Fibroblast of lung (primary cell): ENCODE data around the gene NR2F1-AS1. TPM values are rescaled to one million over a fixed set of nuclear protein-coding genes. Genes with fewer than 3 reads are reported as not detected.
A peak's percentile ranks its signal among the peaks of the same experiment; 100 is the strongest.

Experiments
- DNase-seq, 2 donors: peaks; one replicate each; pipeline versions ENCODE4 v3.0.0 to v3.0.0-alpha.2; 2010; ENCODE audit warnings: low read depth in 2 of 2
- H2AFZ ChIP-seq: 2 replicates; pipeline ENCODE4 v1.5.1; 2012; ENCODE audit warnings: low read length, control low read depth, inconsistent platforms
- H3K27ac ChIP-seq: 2 replicates; pipeline ENCODE4 v1.5.1; 2011; ENCODE audit warnings: low read length, control low read depth; ENCODE audit not compliant: insufficient read depth
- H3K27me3 ChIP-seq: 2 replicates; pipeline ENCODE4 v1.5.1; 2011; ENCODE audit warnings: mild to moderate bottlenecking, low read length; ENCODE audit not compliant: control insufficient read depth, insufficient read depth
- H3K36me3 ChIP-seq: 2 replicates; pipeline ENCODE4 v1.5.1; 2011; ENCODE audit warnings: low read length; ENCODE audit not compliant: control insufficient read depth, insufficient read depth
- H3K4me1 ChIP-seq: 2 replicates; pipeline ENCODE4 v1.5.1; 2011; ENCODE audit warnings: low read length; ENCODE audit not compliant: control insufficient read depth, insufficient read depth; ENCODE audit errors: extremely low read depth
- H3K4me2 ChIP-seq: 2 replicates; pipeline ENCODE4 v1.5.1; 2011; ENCODE audit warnings: low read length, control low read depth; ENCODE audit not compliant: insufficient read depth; ENCODE audit errors: extremely low read depth
- H3K4me3 ChIP-seq, 4 experiments: fragments of 200-600 bp in 1 of 4; sonication (generic) in 1 of 4; replicated peaks in 1 of 4; 2 replicates each; pipeline ENCODE4 v1.5.1; 2011 to 2016; ENCODE audit warnings: low read length in 4 of 4, low read depth in 3 of 4, mild to moderate bottlenecking in 3 of 4, control low read depth in 2 of 4, inconsistent platforms in 1 of 4, mixed read lengths in 1 of 4; ENCODE audit not compliant: insufficient read depth in 1 of 4; ENCODE audit errors: control extremely low read depth in 1 of 4
- H3K79me2 ChIP-seq: 2 replicates; pipeline ENCODE4 v1.5.1; 2012; ENCODE audit warnings: mild to moderate bottlenecking, low read length, inconsistent platforms; ENCODE audit not compliant: control insufficient read depth, insufficient read depth
- H3K9ac ChIP-seq: 2 replicates; pipeline ENCODE4 v1.5.1; 2011; ENCODE audit warnings: mild to moderate bottlenecking, low read length, control low read depth; ENCODE audit not compliant: insufficient read depth
- H3K9me3 ChIP-seq: 2 replicates; pipeline ENCODE4 v1.5.1; 2012; ENCODE audit warnings: low read depth, low read length; ENCODE audit not compliant: control insufficient read depth, insufficient read depth
- H4K20me1 ChIP-seq: 2 replicates; pipeline ENCODE4 v1.5.1; 2011; ENCODE audit warnings: low read length; ENCODE audit not compliant: control insufficient read depth, insufficient read depth; ENCODE audit errors: extremely low read depth
- EZH2 ChIP-seq: IDR thresholded peaks from 2 replicates; pipeline ENCODE4 v1.5.1; 2012; ENCODE audit warnings: low read length, control low read depth, mild to moderate bottlenecking; ENCODE audit errors: missing control alignments
- polyA plus RNA-seq, 2 donors: library from polyadenylated mRNA; depleted of rRNA in 1 of 2; stranded (reverse) in 1 of 2; unstranded in 1 of 2; fragments of >200 nt; gene quantifications; 2 replicates each; pipeline ENCODE4 v1.2.1, GENCODE V29; 2011 to 2012; ENCODE audit warnings: missing spikeins in 1 of 2
- total RNA-seq: library from RNA; depleted of rRNA; stranded (reverse); fragments of >200 nt; gene quantifications from 2 replicates; pipeline ENCODE4 v1.2.1, GENCODE V29; 2014
- TF ChIP-seq, protein P1 (sequence below), 2 donors: IDR thresholded peaks in 1 of 2; conservative IDR thresholded peaks in 1 of 2; 1 replicate in 1 of 2; 2 replicates in 1 of 2; pipeline ENCODE4 v1.5.1; 2011 to 2012; ENCODE audit warnings: low read length in 2 of 2, control low read depth in 1 of 2, inconsistent platforms in 1 of 2, low read depth in 1 of 2, mild to moderate bottlenecking in 1 of 2

NR2F1-AS1 gene
- total and polyA plus RNA-seq, 2 donors (not counting 1 experiment from before 2014, with no cell fraction given), result 29.6 to 44.6 TPM

DNA sequence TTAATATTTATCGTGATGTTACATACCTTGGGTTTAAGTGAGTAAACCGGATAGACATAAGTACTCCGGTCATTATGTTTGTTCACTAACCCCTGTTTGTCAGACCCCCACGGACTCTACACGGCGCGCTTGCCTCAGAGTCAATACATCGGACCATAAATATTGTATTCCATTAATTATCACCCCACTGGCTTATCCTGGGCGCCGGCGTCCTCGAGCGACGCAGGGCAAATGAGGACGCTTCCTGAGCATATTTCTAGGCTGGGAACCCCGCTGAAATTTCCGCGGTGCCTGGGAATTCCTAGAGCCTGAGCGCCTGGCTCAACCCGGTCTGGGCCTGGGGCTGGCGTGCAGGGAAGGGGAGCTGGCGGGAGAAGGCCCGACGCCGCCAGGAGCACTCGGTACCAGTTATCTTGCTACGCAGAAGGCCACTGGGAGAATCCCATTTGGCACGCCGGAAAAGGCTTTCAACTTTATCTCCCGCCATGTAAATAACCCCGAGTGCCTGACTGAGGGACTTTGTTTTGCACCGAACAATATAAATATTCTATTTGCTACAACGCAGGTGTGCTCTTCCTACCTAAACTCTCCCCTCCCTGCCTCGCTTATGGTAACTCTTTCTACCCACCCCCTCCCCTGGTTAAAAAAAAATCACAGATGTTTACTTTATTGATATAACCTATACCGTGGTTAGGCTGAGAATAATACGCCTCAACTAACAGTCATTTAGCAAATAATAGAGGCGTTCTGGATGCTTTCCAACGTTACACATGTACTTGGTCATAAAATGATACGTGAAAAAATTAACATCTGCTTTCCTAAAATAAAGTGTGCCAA is 21.4 kb upstream of the NR2F1-AS1 start:
- no peaks in the 10 kb centered on the region for H3K36me3 ChIP-seq
- H3K4me1 ChIP-seq, result peaks cover 19% of the 10 kb centered on the region
- peak overlapping the region; percentile 64 for H3K9ac ChIP-seq
- TF ChIP-seq, protein P1, sequence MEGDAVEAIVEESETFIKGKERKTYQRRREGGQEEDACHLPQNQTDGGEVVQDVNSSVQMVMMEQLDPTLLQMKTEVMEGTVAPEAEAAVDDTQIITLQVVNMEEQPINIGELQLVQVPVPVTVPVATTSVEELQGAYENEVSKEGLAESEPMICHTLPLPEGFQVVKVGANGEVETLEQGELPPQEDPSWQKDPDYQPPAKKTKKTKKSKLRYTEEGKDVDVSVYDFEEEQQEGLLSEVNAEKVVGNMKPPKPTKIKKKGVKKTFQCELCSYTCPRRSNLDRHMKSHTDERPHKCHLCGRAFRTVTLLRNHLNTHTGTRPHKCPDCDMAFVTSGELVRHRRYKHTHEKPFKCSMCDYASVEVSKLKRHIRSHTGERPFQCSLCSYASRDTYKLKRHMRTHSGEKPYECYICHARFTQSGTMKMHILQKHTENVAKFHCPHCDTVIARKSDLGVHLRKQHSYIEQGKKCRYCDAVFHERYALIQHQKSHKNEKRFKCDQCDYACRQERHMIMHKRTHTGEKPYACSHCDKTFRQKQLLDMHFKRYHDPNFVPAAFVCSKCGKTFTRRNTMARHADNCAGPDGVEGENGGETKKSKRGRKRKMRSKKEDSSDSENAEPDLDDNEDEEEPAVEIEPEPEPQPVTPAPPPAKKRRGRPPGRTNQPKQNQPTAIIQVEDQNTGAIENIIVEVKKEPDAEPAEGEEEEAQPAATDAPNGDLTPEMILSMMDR (conservative IDR thresholded peaks at IDR 0.05 in 1 of 2, IDR thresholded peaks at IDR 0.05 in 1 of 2; ENCODE audit: low read depth in 1 of 2, low read length in 2 of 2), result no peak
- no peak for TF ChIP-seq EZH2
- peak overlapping the region; percentile 95 for H3K4me2 ChIP-seq
- H4K20me1 ChIP-seq, result no peaks in the 10 kb centered on the region
- no peak overlapping the region for H2AFZ ChIP-seq
- H3K27me3 ChIP-seq, result no peaks in the 10 kb centered on the region
- H3K4me3 ChIP-seq, result peak overlapping the region; percentile 46 to 67 (median 54)
- H3K27ac ChIP-seq, result peak overlapping the region; percentile 91
- H3K9me3 ChIP-seq, result no peaks in the 10 kb centered on the region
- DNase-seq, result peak in 1 of 2 donors; percentile 58
- H3K79me2 ChIP-seq, result peaks cover 40% of the 10 kb centered on the region

DNA sequence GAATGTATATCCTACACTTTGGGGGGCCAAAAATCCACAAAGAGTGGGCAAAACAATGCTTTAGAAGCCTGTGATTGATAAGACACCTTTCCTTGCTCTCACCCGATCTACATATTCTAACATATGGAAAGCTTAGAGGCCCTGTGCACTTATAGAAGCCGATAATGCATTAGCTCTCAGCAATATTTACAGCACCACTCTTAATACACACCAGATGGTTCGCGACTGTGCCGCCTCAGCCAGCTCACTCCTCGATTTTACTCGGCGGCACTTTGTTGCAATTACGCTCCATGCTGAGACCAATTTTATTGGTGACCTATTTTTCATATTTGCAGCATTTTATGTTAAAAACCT is 20.8 kb upstream of the NR2F1-AS1 start:
- peak overlapping the region; percentile 91 for H3K27ac ChIP-seq

DNA sequence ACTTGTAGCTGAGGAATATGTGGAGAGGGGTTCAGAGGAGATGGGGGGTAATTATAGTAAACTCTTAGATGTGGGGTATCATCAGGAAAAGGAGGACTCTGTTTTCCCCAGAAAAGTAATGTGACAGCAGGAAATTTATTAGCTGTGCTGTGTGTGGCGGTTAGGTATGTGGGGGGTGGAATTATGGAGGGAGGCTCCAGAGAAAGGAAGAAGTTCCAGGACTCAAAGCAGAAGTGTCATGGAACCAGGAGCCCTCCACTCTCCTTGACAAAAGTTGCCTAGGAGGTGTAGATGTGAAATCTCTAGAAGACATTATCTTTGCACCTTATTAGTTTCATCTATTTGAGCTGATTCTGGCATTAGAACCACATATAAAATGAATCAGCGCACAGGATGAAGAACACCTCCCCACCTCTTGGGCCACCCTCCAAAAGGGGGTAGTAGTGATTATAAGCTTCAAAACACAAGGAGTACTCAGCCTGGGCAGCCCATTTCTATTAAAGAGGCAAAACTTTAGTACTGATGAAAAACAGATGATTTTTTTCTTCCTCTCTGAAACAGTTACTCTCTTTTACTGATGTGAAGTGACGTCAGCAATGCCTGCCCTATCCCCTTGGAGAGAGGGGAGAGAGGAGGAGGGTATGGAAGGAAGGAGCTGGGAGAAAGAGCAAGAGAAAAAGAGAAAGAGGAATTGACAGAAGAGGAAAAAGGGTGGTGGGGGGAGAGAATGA is 20.2 kb upstream of the NR2F1-AS1 start:
- Histone ChIP-seq H3K4me1 (peaks cover 22% of the 10 kb centered on the region), H2AFZ (no peak overlapping the region), H3K79me2 (peaks cover 48% of the 10 kb centered on the region), H3K9ac (peak overlapping the region; percentile 64), H3K27ac (peak overlapping the region; percentile 91), H4K20me1 (no peaks in the 10 kb centered on the region), H3K4me2 (peak overlapping the region; percentile 95), H3K4me3 (peak overlapping the region; percentile 46 to 67 (median 54)), H3K27me3 (no peaks in the 10 kb centered on the region), H3K9me3 (no peaks in the 10 kb centered on the region), H3K36me3 (no peaks in the 10 kb centered on the region)
- TF ChIP-seq, protein P1 (conservative IDR thresholded peaks at IDR 0.05 in 1 of 2, IDR thresholded peaks at IDR 0.05 in 1 of 2; ENCODE audit: low read depth in 1 of 2, low read length in 2 of 2), result no peak
- no peak for TF ChIP-seq EZH2
- DNase-seq, result peak; percentile 86 to 94

More for the DNA sequence above, 20.8 kb upstream of the NR2F1-AS1 start:
- TF ChIP-seq EZH2, result no peak
- H3K36me3 ChIP-seq, result no peaks in the 10 kb centered on the region
- H3K9me3 ChIP-seq, result no peaks in the 10 kb centered on the region
- H3K4me1 ChIP-seq, result peaks cover 20% of the 10 kb centered on the region
- H3K4me3 ChIP-seq, result peak overlapping the region; percentile 46 to 67 (median 54)
- H3K9ac ChIP-seq, result peak overlapping the region; percentile 64
- peak; percentile 32 to 70 for DNase-seq
- no peaks in the 10 kb centered on the region for H3K27me3 ChIP-seq
- H2AFZ ChIP-seq, result no peak overlapping the region
- peaks cover 44% of the 10 kb centered on the region for H3K79me2 ChIP-seq
- peak overlapping the region; percentile 95 for H3K4me2 ChIP-seq
- H4K20me1 ChIP-seq, result no peaks in the 10 kb centered on the region
